ES-I3 (cell line): ENCODE results near the gene KDM4C.

ENCODE experiments used
- H3K36me3 ChIP-seq: 2 replicates; pipeline ENCODE4 v1.6.1; 2013; ENCODE audit warnings: mild to moderate bottlenecking, low read length, control low read depth, moderate library complexity; ENCODE audit not compliant: insufficient read depth
- H3K4me1 ChIP-seq: 2 replicates; pipeline ENCODE4 v1.6.1; 2013; ENCODE audit warnings: mild to moderate bottlenecking, control low read depth, low read length; ENCODE audit not compliant: insufficient read depth
- H3K9ac ChIP-seq: 2 replicates; pipeline ENCODE4 v1.6.1; 2013; ENCODE audit warnings: low read depth, mild to moderate bottlenecking, low read length, moderate library complexity
- H3K9me3 ChIP-seq: 2 replicates; pipeline ENCODE4 v1.6.1; 2013; ENCODE audit warnings: mild to moderate bottlenecking, low read length, moderate library complexity; ENCODE audit not compliant: control insufficient read depth, insufficient read depth

KDM4C gene

GRCh38 chr9:6902423-6902822 is 144.7 kb downstream of the KDM4C start:
- Histone ChIP-seq H3K9ac (no peak overlapping the region), H3K36me3 (no peaks in the 10 kb centered on the region), H3K4me1 (peaks cover 4% of the 10 kb centered on the region; the same call in 1 of the 2 replicates), H3K9me3 (no peaks in the 10 kb centered on the region)

- Histone ChIP-seq H3K4me1 (peaks cover 4% of the 10 kb centered on the region; the same call in 1 of the 2 replicates), H3K9me3 (no peaks in the 10 kb centered on the region), H3K9ac (no peak overlapping the region), H3K36me3 (no peaks in the 10 kb centered on the region)
Observed at GRCh38 chr9:6904371-6904770, 146.6 kb downstream of the KDM4C start.

GRCh38 chr9:6905850-6906375 is 148.1 kb downstream of the KDM4C start:
- Histone ChIP-seq H3K4me1 (peaks cover 4% of the 10 kb centered on the region; the same call in 1 of the 2 replicates), H3K9me3 (no peaks in the 10 kb centered on the region), H3K9ac (no peak overlapping the region), H3K36me3 (no peaks in the 10 kb centered on the region)

GRCh38 chr9:6907772-6908381 is 150.1 kb downstream of the KDM4C start:
- Histone ChIP-seq H3K9me3 (no peaks in the 10 kb centered on the region), H3K9ac (no peak overlapping the region), H3K36me3 (no peaks in the 10 kb centered on the region), H3K4me1 (peaks cover under 1% of the 10 kb centered on the region; the same call in 1 of the 2 replicates)

GRCh38 chr9:6909181-6909580 is 151.4 kb downstream of the KDM4C start:
- Histone ChIP-seq H3K36me3 (no peaks in the 10 kb centered on the region), H3K9me3 (no peaks in the 10 kb centered on the region), H3K4me1 (no peaks in the 10 kb centered on the region; the same call in 1 of the 2 replicates), H3K9ac (no peak overlapping the region)

GRCh38 chr9:6910032-6910431 is 152.3 kb downstream of the KDM4C start:
- Histone ChIP-seq H3K4me1 (no peaks in the 10 kb centered on the region; the same call in 1 of the 2 replicates), H3K9ac (no peak overlapping the region), H3K9me3 (no peaks in the 10 kb centered on the region), H3K36me3 (no peaks in the 10 kb centered on the region)

- H3K36me3 ChIP-seq = no peaks in the 10 kb centered on the region
- H3K4me1 ChIP-seq = peaks cover 3% of the 10 kb centered on the region; the same call in 1 of the 2 replicates
- H3K9me3 ChIP-seq = no peaks in the 10 kb centered on the region
- H3K9ac ChIP-seq = no peak overlapping the region
Observed at GRCh38 chr9:6910497-6910896, 152.7 kb downstream of the KDM4C start.

GRCh38 chr9:6911901-6912638 is 154.3 kb downstream of the KDM4C start:
- no peaks in the 10 kb centered on the region for H3K9me3 ChIP-seq
- peaks cover 7% of the 10 kb centered on the region; the same call in 1 of the 2 replicates for H3K4me1 ChIP-seq
- H3K9ac ChIP-seq = no peak overlapping the region
- no peaks in the 10 kb centered on the region for H3K36me3 ChIP-seq

- H3K36me3 ChIP-seq = no peaks in the 10 kb centered on the region; the same call in 1 of the 2 replicates
- H3K9me3 ChIP-seq = no peaks in the 10 kb centered on the region
- H3K9ac ChIP-seq = no peak overlapping the region
- H3K4me1 ChIP-seq = peaks cover 7% of the 10 kb centered on the region; the same call in 1 of the 2 replicates
Observed at GRCh38 chr9:6915635-6916034, 157.9 kb downstream of the KDM4C start.

GRCh38 chr9:6917162-6917561 is 159.4 kb downstream of the KDM4C start:
- no peaks in the 10 kb centered on the region; the same call in 1 of the 2 replicates for H3K36me3 ChIP-seq
- no peaks in the 10 kb centered on the region for H3K9me3 ChIP-seq
- H3K4me1 ChIP-seq = peaks cover 7% of the 10 kb centered on the region; the same call in 1 of the 2 replicates
- H3K9ac ChIP-seq = no peak overlapping the region

- no peak overlapping the region for H3K9ac ChIP-seq
- H3K4me1 ChIP-seq = peaks cover 7% of the 10 kb centered on the region; the same call in 1 of the 2 replicates
- no peaks in the 10 kb centered on the region; the same call in 1 of the 2 replicates for H3K36me3 ChIP-seq
- no peaks in the 10 kb centered on the region for H3K9me3 ChIP-seq
Observed at GRCh38 chr9:6920041-6920440, 162.3 kb downstream of the KDM4C start.

GRCh38 chr9:6921315-6921714 is 163.5 kb downstream of the KDM4C start:
- no peak overlapping the region for H3K9ac ChIP-seq
- H3K36me3 ChIP-seq = no peaks in the 10 kb centered on the region; the same call in 1 of the 2 replicates
- H3K9me3 ChIP-seq = no peaks in the 10 kb centered on the region
- no peaks in the 10 kb centered on the region for H3K4me1 ChIP-seq

- Histone ChIP-seq H3K9me3 (no peaks in the 10 kb centered on the region), H3K9ac (no peak overlapping the region), H3K36me3 (no peaks in the 10 kb centered on the region; the same call in 1 of the 2 replicates), H3K4me1 (no peaks in the 10 kb centered on the region)
Observed at GRCh38 chr9:6922124-6922676, 164.4 kb downstream of the KDM4C start.

GRCh38 chr9:6922680-6923079 is 164.9 kb downstream of the KDM4C start:
- Histone ChIP-seq H3K9me3 (no peaks in the 10 kb centered on the region), H3K36me3 (no peaks in the 10 kb centered on the region), H3K9ac (no peak overlapping the region), H3K4me1 (no peaks in the 10 kb centered on the region)
